Limb (tissue), 2 donors: ENCODE results near the gene ERBB2.
A peak's percentile ranks its signal among the peaks of the same experiment; 100 is the strongest.
"Not testable (repeated sequence)": the region's sequence is repeated elsewhere in the genome, so short reads cannot be mapped to it uniquely, and the experiment has no call there.

Experiments used
- DNase-seq, 2 donors: peaks; one replicate each; pipeline ENCODE4 v3.0.0-alpha.2; 2016; ENCODE audit errors: extremely low spot score in 2 of 2

ERBB2 gene

DNA sequence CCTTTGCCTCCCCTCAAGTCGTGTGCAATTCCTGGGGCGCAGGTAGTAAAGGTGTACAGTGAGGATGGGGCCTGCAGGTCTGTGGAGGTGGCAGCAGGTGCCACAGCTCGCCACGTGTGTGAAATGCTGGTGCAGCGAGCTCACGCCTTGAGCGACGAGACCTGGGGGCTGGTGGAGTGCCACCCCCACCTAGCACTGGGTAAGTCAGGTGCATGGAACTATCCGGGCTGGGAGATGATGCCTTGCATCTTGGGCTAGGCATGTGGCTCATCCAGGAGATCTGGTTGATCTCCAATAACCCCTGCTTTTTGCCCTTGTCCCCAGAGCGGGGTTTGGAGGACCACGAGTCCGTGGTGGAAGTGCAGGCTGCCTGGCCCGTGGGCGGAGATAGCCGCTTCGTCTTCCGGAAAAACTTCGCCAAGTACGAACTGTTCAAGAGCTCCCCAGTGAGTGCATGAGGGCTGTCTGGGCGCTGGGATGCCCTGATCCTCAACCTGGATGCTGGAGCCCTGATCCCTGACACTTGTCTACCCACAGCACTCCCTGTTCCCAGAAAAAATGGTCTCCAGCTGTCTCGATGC is 43.1 kb downstream of the ERBB2 start:
- no peak for DNase-seq

DNA sequence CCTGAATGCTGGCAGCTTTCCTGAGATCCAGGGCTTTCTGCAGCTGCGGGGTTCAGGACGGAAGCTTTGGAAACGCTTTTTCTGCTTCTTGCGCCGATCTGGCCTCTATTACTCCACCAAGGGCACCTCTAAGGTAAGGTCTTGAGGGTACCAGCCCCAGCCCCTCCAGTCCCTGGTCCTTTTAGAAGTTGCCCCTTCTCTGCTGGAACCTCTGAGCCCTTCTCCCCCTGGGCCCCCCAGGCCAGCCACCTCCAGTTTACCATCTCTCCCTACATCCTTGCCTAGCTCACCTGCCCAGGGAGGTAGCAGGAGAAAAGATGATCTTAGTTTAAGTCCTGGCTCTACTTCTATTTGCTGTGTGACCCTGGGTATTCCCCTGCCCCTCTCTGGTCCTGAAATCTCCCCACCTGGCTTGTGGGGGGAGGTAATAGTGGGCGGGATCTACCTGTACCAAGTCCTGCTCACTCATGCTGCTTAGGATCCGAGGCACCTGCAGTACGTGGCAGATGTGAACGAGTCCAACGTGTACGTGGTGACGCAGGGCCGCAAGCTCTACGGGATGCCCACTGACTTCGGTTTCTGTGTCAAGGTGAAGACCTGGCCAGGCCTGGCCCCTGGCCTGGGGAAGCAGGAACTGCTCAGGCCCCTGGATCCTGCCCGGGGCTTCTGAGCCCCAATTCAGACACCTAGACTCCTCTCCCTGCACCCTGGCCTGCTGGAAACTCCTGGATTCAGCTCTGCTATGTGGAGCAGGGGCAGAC is 44.4 kb downstream of the ERBB2 start:
- DNase-seq: no peak

DNA sequence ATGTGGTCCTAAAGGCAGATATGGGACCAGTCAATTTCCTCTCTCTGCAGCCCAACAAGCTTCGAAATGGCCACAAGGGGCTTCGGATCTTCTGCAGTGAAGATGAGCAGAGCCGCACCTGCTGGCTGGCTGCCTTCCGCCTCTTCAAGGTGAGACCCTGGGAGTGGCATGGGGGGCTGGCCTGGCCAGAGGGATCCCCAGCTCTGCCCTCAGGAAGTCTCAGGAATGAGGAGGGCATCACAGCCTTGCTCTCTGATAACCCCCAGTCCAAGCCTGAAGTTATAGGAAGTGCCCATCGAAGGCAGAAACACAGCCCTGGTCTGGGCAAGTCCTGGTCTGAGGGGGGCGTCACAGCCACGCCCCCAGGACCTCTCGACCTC is 45.0 kb downstream of the ERBB2 start:
- DNase-seq: no peak

DNA sequence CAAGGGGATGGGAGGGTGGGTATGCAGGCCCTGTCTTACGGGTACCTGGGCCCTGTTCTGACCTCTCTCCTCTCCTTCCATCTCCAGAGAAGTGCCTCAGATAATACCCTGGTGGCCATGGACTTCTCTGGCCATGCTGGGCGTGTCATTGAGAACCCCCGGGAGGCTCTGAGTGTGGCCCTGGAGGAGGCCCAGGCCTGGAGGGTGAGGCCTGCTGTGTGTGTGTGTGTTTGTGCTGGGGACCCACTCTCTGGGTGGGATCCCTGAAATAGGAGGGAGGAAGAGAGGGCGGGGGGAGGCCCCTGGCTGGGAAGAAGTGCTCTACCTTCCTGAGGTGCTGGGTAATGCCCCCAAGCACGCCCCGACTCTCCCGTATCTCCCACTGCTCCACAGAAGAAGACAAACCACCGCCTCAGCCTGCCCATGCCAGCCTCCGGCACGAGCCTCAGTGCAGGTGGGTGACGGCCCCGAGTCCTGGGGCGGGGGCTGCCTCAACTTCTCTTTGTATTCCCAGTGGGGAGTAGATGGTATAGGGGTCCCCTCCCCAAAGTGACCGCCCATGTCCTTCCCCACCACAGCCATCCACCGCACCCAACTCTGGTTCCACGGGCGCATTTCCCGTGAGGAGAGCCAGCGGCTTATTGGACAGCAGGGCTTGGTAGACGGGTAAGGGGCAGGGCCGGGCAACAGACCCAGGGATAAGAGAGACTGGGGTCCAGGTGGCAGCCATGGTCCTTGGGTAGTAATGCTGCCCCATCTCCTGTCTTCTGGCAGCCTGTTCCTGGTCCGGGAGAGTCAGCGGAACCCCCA is 45.7 kb downstream of the ERBB2 start:
- DNase-seq: no peak

DNA sequence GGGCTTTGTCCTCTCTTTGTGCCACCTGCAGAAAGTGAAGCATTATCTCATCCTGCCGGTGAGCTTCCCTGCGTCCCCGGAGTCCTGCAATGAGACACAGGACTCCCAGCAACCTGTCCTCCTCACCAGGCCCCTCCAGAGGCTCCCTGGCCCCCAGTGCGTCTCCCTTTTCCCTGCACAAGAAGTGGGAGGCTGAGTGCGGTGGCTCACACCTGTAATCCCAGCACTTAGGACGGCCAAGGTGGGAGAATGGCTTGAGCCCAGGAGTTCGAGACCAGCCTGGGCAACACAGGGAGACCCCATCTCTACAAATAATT is 46.2 kb downstream of the ERBB2 start:
- no peak for DNase-seq

DNA sequence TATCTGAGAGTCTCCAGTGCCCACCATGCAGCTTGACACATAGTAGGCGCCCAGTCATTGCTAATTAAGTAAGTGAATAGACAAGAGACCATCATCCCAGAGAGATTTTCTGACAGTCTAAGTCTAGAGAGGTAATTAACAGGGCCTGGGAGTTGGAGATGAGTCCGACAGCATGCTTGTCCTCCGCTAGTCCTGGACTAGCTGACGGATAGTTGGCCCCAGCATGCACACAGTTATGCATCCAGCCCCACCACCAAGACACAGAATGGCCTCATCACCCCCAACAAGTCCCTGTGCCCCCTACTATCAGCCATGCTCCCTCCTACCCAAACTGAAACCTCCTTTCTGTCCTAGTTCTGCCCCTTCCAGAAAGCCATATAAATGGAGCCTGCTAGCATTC is 47.9 kb downstream of the ERBB2 start:
- no peak for DNase-seq

DNA sequence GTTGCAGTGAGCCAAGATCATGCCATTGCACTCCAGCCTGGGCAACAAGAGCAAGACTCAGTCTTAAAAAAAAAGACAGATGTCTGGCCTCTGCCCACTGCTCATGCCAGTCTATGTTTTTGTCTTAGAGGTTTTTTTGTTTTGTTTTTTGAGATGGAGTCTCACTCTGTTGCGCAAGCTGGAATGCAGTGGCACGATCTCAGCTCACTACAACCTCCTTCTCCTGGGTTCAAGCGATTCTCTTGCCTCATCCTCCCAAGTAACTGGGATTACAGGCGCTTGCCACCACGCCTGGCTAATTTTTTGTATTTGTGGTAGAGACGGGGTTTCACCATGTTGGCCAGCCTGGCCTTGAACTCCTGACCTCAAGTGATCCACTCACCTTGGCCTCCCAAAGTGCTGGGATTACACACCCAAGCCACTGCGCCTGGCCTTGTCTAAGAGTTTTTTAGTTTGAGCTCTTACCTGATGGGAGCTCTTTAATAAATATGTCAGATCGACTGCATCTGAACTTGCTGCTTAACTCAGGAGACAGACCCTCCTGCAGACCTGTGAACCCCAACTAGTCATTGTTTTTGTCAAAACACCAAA is 48.7 kb downstream of the ERBB2 start:
- DNase-seq: not testable (repeated sequence)

DNA sequence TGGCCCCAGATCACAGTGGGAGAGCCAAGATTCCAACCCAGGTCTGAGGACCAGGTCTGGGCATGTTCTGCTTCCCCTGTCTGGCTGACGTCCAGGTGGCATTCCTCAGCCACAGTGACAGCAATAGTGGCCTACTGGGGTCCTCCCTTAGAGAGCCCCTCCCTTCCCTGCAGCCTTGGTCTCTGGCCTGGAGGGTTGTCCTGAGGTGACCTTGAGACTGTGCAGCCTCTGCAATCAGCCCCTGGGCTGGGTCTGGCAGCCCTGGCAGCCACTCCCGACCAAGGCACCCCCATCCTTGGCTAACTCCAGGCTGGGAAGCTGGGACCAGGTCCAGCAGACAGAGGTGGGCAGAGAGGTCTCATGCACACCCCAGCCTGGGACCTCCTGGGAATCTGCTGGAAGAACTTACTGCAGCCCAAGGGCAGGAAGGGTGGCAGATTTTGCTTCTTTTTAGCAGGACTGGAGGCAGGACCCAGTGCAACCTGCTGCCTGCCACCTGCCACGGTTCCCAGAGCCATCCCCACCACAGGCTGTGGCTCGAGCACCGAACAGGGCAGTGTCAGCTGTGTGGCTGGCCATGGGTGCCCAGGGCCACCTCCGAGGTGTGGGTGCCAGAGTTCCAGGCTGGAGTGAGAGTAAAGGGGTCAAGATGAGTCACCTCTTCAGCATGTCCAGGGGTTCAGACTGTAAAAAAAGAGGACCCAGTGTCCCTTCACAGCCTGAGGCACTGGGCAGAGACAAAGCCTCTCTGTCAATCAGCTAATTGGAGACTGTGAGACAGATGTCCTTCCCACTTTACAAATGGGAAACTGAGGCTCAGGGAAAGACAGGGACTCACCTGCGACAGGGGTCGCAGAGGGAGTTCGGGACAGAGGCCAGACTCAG is 50.5 kb downstream of the ERBB2 start:
- no peak for DNase-seq

DNA sequence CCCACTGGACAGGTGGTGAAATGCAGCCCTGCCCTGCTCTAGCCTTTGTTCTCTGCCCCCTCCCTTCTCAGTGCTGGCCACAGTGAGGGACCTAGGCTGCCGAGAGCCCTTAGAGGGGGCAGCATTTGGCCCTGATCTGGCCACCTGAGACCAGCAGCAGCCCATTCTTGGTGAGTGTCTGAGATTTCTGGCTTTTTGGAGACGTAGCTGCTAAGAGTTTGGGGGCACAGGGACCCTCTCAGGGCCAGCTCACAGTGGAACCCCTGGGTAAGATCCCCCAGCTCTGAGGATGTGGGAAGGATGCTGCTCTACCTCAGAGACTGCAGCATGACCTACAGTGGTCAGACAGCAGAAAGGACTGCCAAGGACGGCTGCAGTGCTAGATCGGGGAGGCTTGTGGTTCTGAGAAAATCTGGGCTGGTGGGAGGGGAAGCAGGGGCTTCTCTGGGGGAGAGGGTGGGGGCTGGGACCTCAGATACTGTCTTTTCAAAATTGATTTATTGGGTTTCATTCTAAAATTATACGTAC is 51.2 kb downstream of the ERBB2 start:
- DNase-seq: no peak

DNA sequence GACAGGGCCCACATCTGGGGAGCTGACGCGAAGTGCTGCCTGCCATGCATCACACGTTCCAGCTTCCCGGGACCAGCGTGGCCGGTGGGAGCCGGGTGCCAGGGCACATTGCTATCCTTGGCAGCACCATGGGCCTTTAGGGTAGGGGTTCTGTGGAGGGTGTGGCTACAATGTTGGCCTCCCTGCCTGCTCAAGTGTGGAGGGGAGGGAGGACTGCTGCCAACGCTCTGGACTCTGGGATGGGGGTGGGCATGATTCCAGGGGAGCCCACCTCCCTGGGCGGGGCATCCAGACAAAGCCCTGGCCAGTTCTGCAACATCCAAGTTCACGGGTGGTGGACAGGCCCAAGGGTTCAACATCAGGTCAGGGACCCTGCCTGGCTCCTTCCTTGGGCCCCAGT is 51.8 kb downstream of the ERBB2 start:
- DNase-seq: no peak

DNA sequence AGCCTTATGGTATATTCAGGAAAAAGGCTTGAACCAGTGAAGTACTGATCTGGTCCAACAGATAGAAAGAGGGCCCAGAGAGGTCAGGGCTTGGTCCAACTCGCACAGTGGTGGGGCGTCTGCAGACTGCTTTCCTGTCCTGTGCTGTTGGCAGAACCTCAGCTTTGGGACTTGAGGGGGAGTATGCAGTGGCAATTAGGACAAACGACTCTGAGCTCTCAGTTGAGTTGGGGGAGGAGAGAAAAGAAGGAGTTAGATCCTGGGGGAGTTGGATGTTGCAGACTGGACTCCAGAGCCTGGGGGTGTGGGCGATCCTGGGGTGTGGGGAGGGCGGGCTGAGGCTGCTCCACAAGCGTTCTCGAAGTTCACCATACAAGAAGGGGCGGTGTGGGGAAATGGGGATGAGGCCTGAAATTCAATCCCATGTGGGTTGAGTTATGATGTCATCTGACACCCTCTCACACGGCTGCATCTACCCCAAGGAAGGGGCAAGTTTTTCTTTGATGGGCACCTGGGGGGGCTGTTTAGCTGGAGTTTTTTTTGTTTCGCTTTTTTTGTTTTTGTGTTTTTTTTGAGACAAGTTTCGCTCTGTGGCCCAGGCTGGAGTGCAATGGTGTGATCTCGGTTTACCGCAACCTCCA is 52.5 kb downstream of the ERBB2 start:
- DNase-seq: no peak

DNA sequence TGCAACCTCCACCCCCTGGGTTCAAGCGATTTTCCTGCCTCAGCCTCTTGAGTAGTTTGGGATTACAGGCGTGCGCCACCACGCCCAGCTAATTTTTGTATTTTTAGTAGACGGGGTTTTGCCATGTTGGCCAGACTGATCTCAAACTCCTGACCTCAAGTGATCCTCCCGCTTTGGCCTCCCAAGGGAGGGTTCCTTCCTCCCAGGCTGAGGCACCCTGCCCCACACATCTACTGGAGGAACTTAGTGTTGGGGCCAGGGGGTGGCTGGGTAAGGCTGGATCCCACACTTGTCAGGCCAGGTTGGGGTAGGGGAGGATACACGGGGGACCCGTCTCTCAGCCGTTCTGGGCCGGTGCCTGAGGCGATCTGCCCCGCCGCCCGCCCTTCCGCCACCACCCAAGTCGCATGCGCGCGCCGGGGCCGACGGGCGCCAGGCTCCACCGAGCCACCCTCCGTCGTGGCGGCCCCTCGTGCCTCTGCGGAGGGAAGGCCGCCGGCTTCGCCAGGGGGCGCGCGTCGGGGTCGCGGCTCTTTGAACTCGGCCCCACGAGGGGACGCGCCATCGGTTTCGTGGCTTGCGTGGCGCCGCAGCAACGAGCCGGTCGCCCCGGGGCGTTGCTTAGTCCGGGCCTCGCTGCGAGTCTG is 53.8 kb downstream of the ERBB2 start:
- DNase-seq: no peak

DNA sequence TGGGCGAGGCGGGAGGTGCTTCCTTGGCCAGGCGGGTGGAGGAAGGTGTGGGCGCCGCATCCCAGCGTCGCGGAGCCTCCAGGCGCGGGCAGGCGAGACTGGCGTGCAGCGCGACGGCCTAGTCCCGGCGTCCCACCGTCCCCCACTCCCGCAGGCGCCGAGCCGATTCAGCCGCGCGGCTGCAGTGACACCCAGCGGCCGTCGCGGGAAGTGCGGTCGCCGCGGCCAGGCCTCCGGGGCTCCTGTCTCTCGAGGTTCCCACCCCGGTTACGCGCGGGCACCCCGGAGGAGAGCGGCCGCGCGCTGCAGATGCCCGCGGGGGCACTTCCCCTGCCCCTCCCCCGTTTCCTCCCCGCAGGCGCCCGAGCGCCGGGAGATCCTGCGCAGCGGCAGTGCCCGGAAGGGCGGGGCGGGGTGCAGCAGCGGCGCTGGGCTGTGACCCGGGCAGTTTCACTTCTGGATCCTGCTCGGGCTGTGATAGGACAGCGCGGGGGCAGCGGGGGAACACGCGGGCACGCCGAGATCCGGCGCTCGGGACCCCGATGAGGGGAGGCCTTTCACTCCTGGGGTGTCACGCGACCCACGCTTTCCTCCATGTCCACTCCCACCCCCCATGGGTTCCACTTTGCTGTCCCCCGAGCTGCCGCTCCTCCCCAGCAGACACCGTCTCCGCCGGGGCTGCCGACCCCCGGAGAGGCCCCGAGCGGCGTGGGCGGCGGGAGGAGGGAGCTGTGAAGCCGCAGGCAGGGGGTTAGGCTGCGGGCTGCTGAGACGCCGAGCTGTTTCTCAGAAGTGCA is 54.5 kb downstream of the ERBB2 start:
- peak; percentile 69 to 93 for DNase-seq

DNA sequence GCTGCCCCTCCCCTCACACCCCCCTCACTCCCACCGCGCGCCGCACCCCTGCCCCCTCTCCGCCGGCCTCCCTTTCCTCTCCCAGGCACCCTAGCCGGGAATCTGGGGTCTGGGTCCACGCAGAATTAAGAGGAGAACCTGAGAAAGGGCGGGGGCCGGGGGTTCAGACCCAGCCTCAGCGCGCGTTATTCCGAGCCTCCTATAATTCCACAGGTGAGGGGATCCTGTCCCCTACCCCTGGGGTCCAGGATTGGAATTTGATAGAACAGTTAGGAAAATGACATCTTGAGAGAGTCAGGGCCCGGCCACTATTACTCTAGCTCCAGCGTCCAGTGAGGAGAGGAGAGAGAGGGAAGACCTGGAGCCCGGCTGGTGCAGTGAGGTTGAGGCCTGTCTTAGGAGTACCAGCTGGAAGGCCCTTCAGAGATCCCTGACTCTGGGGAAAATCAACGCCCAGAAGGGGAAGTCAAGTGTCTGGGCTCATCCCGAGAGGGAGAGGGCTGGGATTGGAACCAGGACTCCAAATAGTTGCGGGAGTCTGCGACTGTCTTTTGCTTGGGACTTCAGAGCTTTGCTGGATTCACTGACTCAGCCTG is 55.2 kb downstream of the ERBB2 start:
- no peak for DNase-seq

DNA sequence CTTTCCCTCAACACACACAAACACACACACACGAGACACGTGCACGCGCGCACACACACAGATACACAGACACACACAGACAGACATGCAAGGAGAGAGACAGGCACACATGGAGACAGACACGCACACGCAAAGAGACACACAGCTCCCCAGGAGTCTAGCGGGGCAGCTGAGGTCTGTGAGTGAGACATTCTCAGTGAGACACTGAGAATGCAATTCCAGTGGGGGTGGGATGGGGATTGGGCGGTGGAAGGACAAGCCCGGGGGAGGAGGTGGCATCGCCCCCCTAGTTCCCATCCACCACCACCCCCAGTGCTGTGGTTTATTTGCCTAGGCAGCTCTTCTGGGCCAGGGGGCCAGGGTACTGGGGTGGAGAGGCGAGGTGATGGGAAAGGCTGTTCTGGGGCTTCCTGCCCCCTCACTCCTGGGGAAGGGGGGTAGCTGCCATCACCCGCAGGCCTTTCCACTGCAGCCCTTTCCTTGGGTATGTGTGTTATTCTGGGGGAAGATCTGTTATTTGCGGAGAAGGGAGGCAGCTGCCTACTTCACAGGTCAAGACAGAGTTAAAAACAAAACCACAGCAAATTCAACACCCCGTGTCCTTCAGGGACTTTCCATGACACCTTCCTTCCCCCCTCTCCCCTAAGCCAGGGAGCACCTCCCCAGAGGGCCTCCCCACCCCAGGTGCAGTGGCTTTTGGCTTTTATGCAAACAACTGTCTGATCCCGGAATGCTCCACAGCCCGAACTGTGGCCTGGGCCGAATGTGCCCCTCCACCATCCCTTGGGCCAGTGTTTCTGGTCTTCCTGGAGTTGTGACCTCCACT is 55.9 kb downstream of the ERBB2 start:
- DNase-seq: no peak

DNA sequence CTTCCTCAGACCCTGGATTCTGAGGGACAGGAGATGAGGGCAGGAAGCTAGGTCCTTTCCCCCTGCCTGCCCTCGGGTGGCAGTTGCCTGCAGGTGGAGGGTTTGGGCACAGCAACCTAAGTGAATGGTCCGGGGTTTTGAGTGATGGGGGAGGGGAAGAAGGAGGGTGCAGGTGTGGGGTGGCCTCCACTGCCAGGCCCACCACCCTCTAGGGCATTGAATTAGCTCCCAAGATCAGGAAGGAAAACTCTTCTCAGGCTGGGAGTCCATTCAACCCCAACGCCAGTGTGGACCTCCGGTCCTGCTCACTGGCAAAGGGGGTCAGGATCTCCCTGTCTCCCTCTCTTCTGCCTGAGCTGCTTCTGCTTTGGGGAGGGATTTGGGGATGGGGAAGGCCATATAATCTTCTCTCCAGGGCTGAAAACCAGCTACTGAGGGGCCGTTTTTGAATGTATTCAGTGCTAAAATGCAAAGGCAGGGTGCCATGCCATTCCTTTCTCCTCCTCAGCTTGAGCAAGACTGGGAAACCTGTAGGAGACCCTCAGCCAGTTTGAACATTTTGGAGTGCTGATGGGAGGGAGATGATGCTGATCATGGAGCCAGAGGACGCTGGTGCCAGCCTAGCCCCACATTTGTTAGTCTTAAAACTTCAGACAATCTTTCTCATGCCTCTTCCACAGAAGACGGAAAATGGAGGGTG is 56.7 kb downstream of the ERBB2 start:
- no peak for DNase-seq

DNA sequence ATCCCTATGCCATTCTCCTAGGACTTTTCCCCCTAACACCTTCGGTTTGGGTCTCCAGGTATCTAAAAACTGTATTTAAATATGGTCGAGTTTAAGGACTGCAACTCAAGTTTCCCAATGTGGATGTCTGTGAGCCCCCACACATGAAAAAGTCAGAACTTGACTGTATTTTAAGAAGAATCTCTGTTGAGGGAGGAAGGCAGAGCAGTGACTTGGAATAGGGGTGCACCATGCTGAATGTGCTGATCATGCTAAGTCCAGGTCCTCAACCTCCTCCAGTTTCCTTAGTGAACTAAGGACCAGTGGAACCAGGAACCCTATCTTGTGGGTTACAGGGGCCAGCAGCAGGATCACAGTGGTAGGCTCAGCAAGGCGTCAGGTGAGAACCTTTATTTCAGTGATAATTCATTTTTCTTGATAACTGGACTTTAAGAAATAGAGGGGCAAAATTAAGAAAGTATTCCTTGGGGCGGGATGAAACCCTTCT is 57.4 kb downstream of the ERBB2 start:
- no peak for DNase-seq
